AG08396 (cell line): Measurements from ENCODE around the gene F2RL3.
"Not testable (repeated sequence)": the region's sequence is repeated elsewhere in the genome, so short reads cannot be mapped to it uniquely, and the experiment has no call there.

Experiments
- DNase-seq: peaks from one replicate; pipeline ENCODE4 v3.0.0; 2012; ENCODE audit warnings: low spot score, mixed read lengths

The F2RL3 gene

GRCh38 chr19:16922592-16922934 is 33.8 kb downstream of the F2RL3 start:
- DNase-seq = no peak

GRCh38 chr19:16922949-16923348 is 34.1 kb downstream of the F2RL3 start:
- DNase-seq = no peak

GRCh38 chr19:16927883-16928282 is 39.1 kb downstream of the F2RL3 start:
- DNase-seq = no peak

- no peak for DNase-seq
These were observed 39.6 kb downstream of the F2RL3 start for GRCh38 chr19:16928351-16928750.

- DNase-seq = no peak
These were observed 40.1 kb downstream of the F2RL3 start for GRCh38 chr19:16928916-16929315.

- DNase-seq = no peak
These were observed 42.0 kb downstream of the F2RL3 start for GRCh38 chr19:16930753-16931152.

GRCh38 chr19:16931306-16931705 is 42.5 kb downstream of the F2RL3 start:
- no peak for DNase-seq

GRCh38 chr19:16934489-16934888 is 45.7 kb downstream of the F2RL3 start:
- no peak for DNase-seq

GRCh38 chr19:16936901-16937300 is 48.1 kb downstream of the F2RL3 start:
- DNase-seq = no peak

GRCh38 chr19:16937796-16938195 is 49.0 kb downstream of the F2RL3 start:
- not testable (repeated sequence) for DNase-seq

- no peak for DNase-seq
These were observed 49.4 kb downstream of the F2RL3 start for GRCh38 chr19:16938211-16938610.

- DNase-seq = not testable (repeated sequence)
These were observed 51.3 kb downstream of the F2RL3 start for GRCh38 chr19:16940063-16940462.

GRCh38 chr19:16940626-16941025 is 51.8 kb downstream of the F2RL3 start:
- no peak for DNase-seq
